RKO (cell line): ENCODE results near the gene OR5P2.
"Not testable (repeated sequence)": the region's sequence is repeated elsewhere in the genome, so short reads cannot be mapped to it uniquely, and the experiment has no call there.

Source experiments
- DNase-seq: peaks from one replicate; pipeline ENCODE4 v3.0.0-alpha.2; 2016; ENCODE audit warnings: low spot score

The OR5P2 gene

GRCh38 chr11:7796842-7797241, at the start of gene OR5P2:
Gene OR5P2 (minus strand): TSS chr11:7796942. CDS start chr11:7796942, 0 bp downstream.
- DNase-seq: no peak

GRCh38 chr11:7846003-7846402, 49.3 kb upstream of the OR5P2 start:
- DNase-seq: no peak

GRCh38 chr11:7844986-7845385, 48.2 kb upstream of the OR5P2 start:
- no peak for DNase-seq

- no peak for DNase-seq
These were observed 47.8 kb upstream of the OR5P2 start for GRCh38 chr11:7844521-7844920.

- DNase-seq: no peak
These were observed 43.8 kb upstream of the OR5P2 start for GRCh38 chr11:7840578-7840977.

- DNase-seq: no peak
These were observed 36.8 kb upstream of the OR5P2 start for GRCh38 chr11:7833527-7833926.

- DNase-seq: no peak
These were observed 34.0 kb upstream of the OR5P2 start, which contains the start of gene OR5P3 for GRCh38 chr11:7830740-7831139. Gene OR5P3 (minus strand): TSS chr11:7830840.

- DNase-seq: no peak
These were observed 29.6 kb upstream of the OR5P2 start for GRCh38 chr11:7826324-7826723.

GRCh38 chr11:7820417-7820816, 23.7 kb upstream of the OR5P2 start:
- DNase-seq: not testable (repeated sequence)

- not testable (repeated sequence) for DNase-seq
These were observed 18.2 kb upstream of the OR5P2 start for GRCh38 chr11:7814897-7815296.

- DNase-seq: not testable (repeated sequence)
These were observed 13.6 kb upstream of the OR5P2 start for GRCh38 chr11:7810301-7810700.

- no peak for DNase-seq
These were observed 3.5 kb downstream of the OR5P2 start for GRCh38 chr11:7793233-7793632.

- no peak for DNase-seq
These were observed 9.5 kb downstream of the OR5P2 start for GRCh38 chr11:7787239-7787638.

- no peak for DNase-seq
These were observed 21.1 kb downstream of the OR5P2 start for GRCh38 chr11:7775689-7776088.

GRCh38 chr11:7764301-7764700, 32.4 kb downstream of the OR5P2 start:
- not testable (repeated sequence) for DNase-seq

GRCh38 chr11:7759010-7759409, 37.7 kb downstream of the OR5P2 start:
- no peak for DNase-seq

GRCh38 chr11:7749456-7749855, 47.3 kb downstream of the OR5P2 start:
- no peak for DNase-seq
